T-helper 2 cell treated with Interferon-gamma antibody and Interleukin-4, amounts not matched to agents 5 μg/mL and 100 μg/mL, for 36 hours (primary cell): ENCODE results near the gene DUSP23.

Experiments
- DNase-seq: peaks from one replicate; pipeline ENCODE4 v3.0.0; 2021; ENCODE audit warnings: low spot score
- H3K27ac Mint-ChIP-seq: one replicate; pipeline ENCODE4 v1.8.0; 2021; ENCODE audit warnings: mild to moderate bottlenecking, mixed read lengths
- H3K27me3 Mint-ChIP-seq: one replicate; pipeline ENCODE4 v1.8.0; 2021; ENCODE audit warnings: low read depth, mixed read lengths
- H3K36me3 Mint-ChIP-seq: one replicate; pipeline ENCODE4 v1.8.0; 2021; ENCODE audit warnings: low read depth, mixed read lengths
- H3K4me1 Mint-ChIP-seq: one replicate; pipeline ENCODE4 v1.8.0; 2021; ENCODE audit warnings: low read depth, mixed read lengths
- H3K4me3 Mint-ChIP-seq: one replicate; pipeline ENCODE4 v1.8.0; 2022; ENCODE audit warnings: mild to moderate bottlenecking, moderate library complexity, mixed read lengths
- H3K9me3 Mint-ChIP-seq: one replicate; pipeline ENCODE4 v1.8.0; 2021; ENCODE audit warnings: mixed read lengths

Gene DUSP23

GRCh38 chr1:159780583-159781582 is at the start of gene DUSP23:
DUSP23 (plus strand) TSS chr1:159780962; CDS start chr1:159781101, 139 bp downstream.
- Mint-ChIP-seq H3K36me3 (no peaks in the 10 kb centered on the region), H3K27me3 (peaks cover 9% of the 10 kb centered on the region), H3K4me1 (peaks cover 14% of the 10 kb centered on the region), H3K27ac (peak within 1 kb of the TSS; percentile 33), H3K9me3 (no peaks in the 10 kb centered on the region), H3K4me3 (peak within 1 kb of the TSS; percentile 80)
- DNase-seq = peak; percentile 95

GRCh38 chr1:159737238-159737916 is 43.4 kb upstream of the DUSP23 start:
- H3K36me3 Mint-ChIP-seq = no peaks in the 10 kb centered on the region
- DNase-seq = no peak
- H3K4me1 Mint-ChIP-seq = no peaks in the 10 kb centered on the region
- H3K9me3 Mint-ChIP-seq = no peaks in the 10 kb centered on the region
- no peaks in the 10 kb centered on the region for H3K27me3 Mint-ChIP-seq
- H3K27ac Mint-ChIP-seq = no peak overlapping the region
- no peak overlapping the region for H3K4me3 Mint-ChIP-seq

- H3K4me3 Mint-ChIP-seq = no peak overlapping the region
- DNase-seq = no peak
- H3K9me3 Mint-ChIP-seq = no peaks in the 10 kb centered on the region
Observed at GRCh38 chr1:159743651-159744410, 36.9 kb upstream of the DUSP23 start.

GRCh38 chr1:159746666-159747065 is 34.1 kb upstream of the DUSP23 start:
- no peak for DNase-seq
- no peaks in the 10 kb centered on the region for H3K9me3 Mint-ChIP-seq
- H3K36me3 Mint-ChIP-seq = no peaks in the 10 kb centered on the region
- H3K4me3 Mint-ChIP-seq = no peak overlapping the region
- no peaks in the 10 kb centered on the region for H3K4me1 Mint-ChIP-seq
- H3K27ac Mint-ChIP-seq = no peak overlapping the region
- H3K27me3 Mint-ChIP-seq = peaks cover 2% of the 10 kb centered on the region

More at GRCh38 chr1:159743651-159744410, 36.9 kb upstream of the DUSP23 start:
- no peak overlapping the region for H3K27ac Mint-ChIP-seq
- H3K27me3 Mint-ChIP-seq = peaks cover 2% of the 10 kb centered on the region
- no peaks in the 10 kb centered on the region for H3K4me1 Mint-ChIP-seq
- H3K36me3 Mint-ChIP-seq = no peaks in the 10 kb centered on the region

GRCh38 chr1:159748370-159748769 is 32.4 kb upstream of the DUSP23 start:
- H3K27me3 Mint-ChIP-seq = peaks cover 2% of the 10 kb centered on the region
- no peak overlapping the region for H3K4me3 Mint-ChIP-seq
- H3K9me3 Mint-ChIP-seq = no peaks in the 10 kb centered on the region
- no peak overlapping the region for H3K27ac Mint-ChIP-seq
- peaks cover 1% of the 10 kb centered on the region for H3K4me1 Mint-ChIP-seq
- no peaks in the 10 kb centered on the region for H3K36me3 Mint-ChIP-seq
- no peak for DNase-seq

GRCh38 chr1:159749630-159750029 is 31.1 kb upstream of the DUSP23 start:
- H3K36me3 Mint-ChIP-seq = no peaks in the 10 kb centered on the region
- H3K27me3 Mint-ChIP-seq = no peaks in the 10 kb centered on the region
- DNase-seq = no peak
- H3K9me3 Mint-ChIP-seq = no peaks in the 10 kb centered on the region
- H3K27ac Mint-ChIP-seq = no peak overlapping the region
- no peak overlapping the region for H3K4me3 Mint-ChIP-seq
- peaks cover 1% of the 10 kb centered on the region for H3K4me1 Mint-ChIP-seq

GRCh38 chr1:159750621-159751020 is 30.1 kb upstream of the DUSP23 start:
- DNase-seq = no peak
- Mint-ChIP-seq H3K27ac (no peak overlapping the region), H3K36me3 (no peaks in the 10 kb centered on the region), H3K9me3 (no peaks in the 10 kb centered on the region), H3K4me3 (no peak overlapping the region), H3K27me3 (no peaks in the 10 kb centered on the region), H3K4me1 (peaks cover 1% of the 10 kb centered on the region)

GRCh38 chr1:159751031-159751430 is 29.7 kb upstream of the DUSP23 start:
- Mint-ChIP-seq H3K4me3 (no peak overlapping the region), H3K4me1 (peaks cover 1% of the 10 kb centered on the region), H3K36me3 (no peaks in the 10 kb centered on the region), H3K27me3 (no peaks in the 10 kb centered on the region), H3K9me3 (no peaks in the 10 kb centered on the region), H3K27ac (no peak overlapping the region)
- DNase-seq = no peak

GRCh38 chr1:159752135-159752580 is 28.6 kb upstream of the DUSP23 start:
- H3K27me3 Mint-ChIP-seq = no peaks in the 10 kb centered on the region
- no peaks in the 10 kb centered on the region for H3K9me3 Mint-ChIP-seq
- no peak for DNase-seq
- peaks cover 1% of the 10 kb centered on the region for H3K4me1 Mint-ChIP-seq
- H3K4me3 Mint-ChIP-seq = no peak overlapping the region
- H3K27ac Mint-ChIP-seq = no peak overlapping the region
- no peaks in the 10 kb centered on the region for H3K36me3 Mint-ChIP-seq

GRCh38 chr1:159753386-159753785 is 27.4 kb upstream of the DUSP23 start:
- Mint-ChIP-seq H3K4me3 (no peak overlapping the region), H3K27me3 (no peaks in the 10 kb centered on the region), H3K27ac (no peak overlapping the region), H3K9me3 (no peaks in the 10 kb centered on the region), H3K36me3 (no peaks in the 10 kb centered on the region), H3K4me1 (peaks cover 1% of the 10 kb centered on the region)
- DNase-seq = no peak

GRCh38 chr1:159755451-159756007 is 25.2 kb upstream of the DUSP23 start:
- Mint-ChIP-seq H3K4me3 (no peak overlapping the region), H3K4me1 (peaks cover 1% of the 10 kb centered on the region), H3K36me3 (no peaks in the 10 kb centered on the region), H3K27ac (no peak overlapping the region), H3K27me3 (no peaks in the 10 kb centered on the region), H3K9me3 (no peaks in the 10 kb centered on the region)
- DNase-seq = no peak

GRCh38 chr1:159756397-159756796 is 24.4 kb upstream of the DUSP23 start:
- H3K4me3 Mint-ChIP-seq = no peak overlapping the region
- H3K27me3 Mint-ChIP-seq = peaks cover 3% of the 10 kb centered on the region
- H3K27ac Mint-ChIP-seq = no peak overlapping the region
- H3K36me3 Mint-ChIP-seq = no peaks in the 10 kb centered on the region
- no peak for DNase-seq
- H3K4me1 Mint-ChIP-seq = peaks cover 1% of the 10 kb centered on the region
- no peaks in the 10 kb centered on the region for H3K9me3 Mint-ChIP-seq

- Mint-ChIP-seq H3K27me3 (peaks cover 3% of the 10 kb centered on the region), H3K36me3 (no peaks in the 10 kb centered on the region), H3K4me3 (no peak overlapping the region), H3K27ac (no peak overlapping the region), H3K4me1 (no peaks in the 10 kb centered on the region), H3K9me3 (no peaks in the 10 kb centered on the region)
- no peak for DNase-seq
Observed at GRCh38 chr1:159763686-159764085, 17.1 kb upstream of the DUSP23 start.
